Keratinocyte (primary cell): ENCODE results near the gene FAM161B. TPM values are rescaled to one million over a fixed set of nuclear protein-coding genes. Genes with fewer than 3 reads are reported as not detected.
"Not testable (repeated sequence)": the region's sequence is repeated elsewhere in the genome, so short reads cannot be mapped to it uniquely, and the experiment has no call there.

Experiments
- DNase-seq: peaks from one replicate; pipeline ENCODE4 v3.0.0-alpha.2; 2011; ENCODE audit warnings: low read depth, missing footprints, low spot score
- FAIRE-seq: peaks from 2 replicates; lab custom pipeline; 2011; peaks lifted over from hg19 to GRCh38; lab: Jason Lieb, UNC
- H2AFZ ChIP-seq: 2 replicates; pipeline ENCODE4 v1.6.0; 2012; ENCODE audit warnings: low read length, control low read depth, inconsistent platforms; ENCODE audit not compliant: control insufficient read depth
- H3K27ac ChIP-seq: 2 replicates; pipeline ENCODE4 v1.5.1; 2011; ENCODE audit warnings: low read length; ENCODE audit not compliant: control insufficient read depth, insufficient read depth
- H3K27me3 ChIP-seq: 3 replicates; pipeline ENCODE4 v1.6.0; 2011; ENCODE audit warnings: low read length; ENCODE audit not compliant: control insufficient read depth, insufficient read depth; ENCODE audit errors: extremely low read depth
- H3K36me3 ChIP-seq, 2 experiments: 2 replicates in 1 of 2; 3 replicates in 1 of 2; pipeline ENCODE4 v1.5.1; 2011; ENCODE audit warnings: low read length in 2 of 2, mild to moderate bottlenecking in 1 of 2; ENCODE audit not compliant: control insufficient read depth in 2 of 2, insufficient read depth in 2 of 2; ENCODE audit errors: extremely low read depth in 1 of 2
- H3K4me1 ChIP-seq: 3 replicates; pipeline ENCODE4 v1.5.1; 2011; ENCODE audit warnings: low read length; ENCODE audit not compliant: control insufficient read depth, insufficient read depth; ENCODE audit errors: extremely low read depth
- H3K4me2 ChIP-seq: 3 replicates; pipeline ENCODE4 v1.6.0; 2011; ENCODE audit warnings: low read depth, low read length; ENCODE audit not compliant: control insufficient read depth, insufficient read depth; ENCODE audit errors: extremely low read depth
- H3K4me3 ChIP-seq, 3 experiments: fragments of 200-600 bp in 1 of 3; sonication (generic) in 1 of 3; 2 replicates in 2 of 3; 3 replicates in 1 of 3; pipeline ENCODE4 v1.5.1; 2011 to 2016; ENCODE audit warnings: low read length in 3 of 3, mild to moderate bottlenecking in 3 of 3, control low read depth in 2 of 3, inconsistent platforms in 1 of 3, low read depth in 1 of 3, mixed read lengths in 1 of 3, mixed run types in 1 of 3, moderate library complexity in 1 of 3; ENCODE audit not compliant: control insufficient read depth in 2 of 3, insufficient read depth in 2 of 3; ENCODE audit errors: extremely low read depth in 1 of 3
- H3K79me2 ChIP-seq: 2 replicates; pipeline ENCODE4 v1.6.0; 2012; ENCODE audit warnings: low read length; ENCODE audit not compliant: control insufficient read depth, insufficient read depth
- H3K9ac ChIP-seq: 3 replicates; pipeline ENCODE4 v1.6.0; 2011; ENCODE audit warnings: low read length; ENCODE audit not compliant: control insufficient read depth, insufficient read depth; ENCODE audit errors: extremely low read depth
- H3K9me1 ChIP-seq: 3 replicates; pipeline ENCODE4 v1.6.0; 2011; ENCODE audit warnings: low read length; ENCODE audit not compliant: control insufficient read depth, insufficient read depth; ENCODE audit errors: extremely low read depth
- H3K9me3 ChIP-seq: 2 replicates; pipeline ENCODE4 v1.5.1; 2012; ENCODE audit warnings: low read depth, low read length; ENCODE audit not compliant: control insufficient read depth
- H4K20me1 ChIP-seq: 3 replicates; pipeline ENCODE4 v1.6.0; 2011; ENCODE audit warnings: low read length; ENCODE audit not compliant: control insufficient read depth, insufficient read depth; ENCODE audit errors: extremely low read depth
- CTCF ChIP-seq, 3 experiments: IDR thresholded peaks in 1 of 3; conservative IDR thresholded peaks in 1 of 3; optimal IDR thresholded peaks in 1 of 3; 2 replicates in 2 of 3; 3 replicates in 1 of 3; pipeline versions ENCODE3 to v1.5.1; 2011; ENCODE audit warnings: low read length in 3 of 3, mild to moderate bottlenecking in 3 of 3, moderate library complexity in 2 of 3, control low read depth in 1 of 3, inconsistent platforms in 1 of 3; ENCODE audit not compliant: insufficient read depth in 2 of 3; ENCODE audit errors: extremely low read depth in 1 of 3
- EZH2 ChIP-seq: IDR thresholded peaks from one replicate; pipeline ENCODE4 v1.6.1; 2012; ENCODE audit warnings: inconsistent platforms, mild to moderate bottlenecking, low read length, moderate library complexity
- dilution Hi-C: fragments of 300-500 bp; cut with MboI; formaldehyde crosslinking; loops from one replicate; pipeline ENCODE4 v1.7.0; 2020; ENCODE audit warnings: low sequenced_read_pairs; ENCODE audit not compliant: extremely low pct_ligation_motif_present
- polyA plus RNA-seq, 5 experiments: library from polyadenylated mRNA; depleted of rRNA in 3 of 5; stranded (reverse) in 3 of 5; stranded (forward) in 1 of 5; unstranded in 1 of 5; fragments of >200 nt; gene quantifications; 1 replicate in 1 of 5; 2 replicates in 3 of 5; 3 replicates in 1 of 5; pipeline versions ENCODE4 v1.2.1 to v1.2.3, GENCODE V29; 2011 to 2012; ENCODE audit warnings: missing spikeins in 2 of 5, low read depth in 1 of 5, low replicate concordance in 1 of 5

Gene FAM161B
- polyA plus RNA-seq, 1 donor (not counting 4 experiments of a cell fraction or from before 2014, with no cell fraction given), result 1.5 TPM

- H3K27me3 ChIP-seq, result no peaks in the 10 kb centered on the region
- no peak overlapping the region for H3K9ac ChIP-seq
- no peak for FAIRE-seq
- no peaks in the 10 kb centered on the region for H3K4me1 ChIP-seq
- no peaks in the 10 kb centered on the region for H3K9me1 ChIP-seq
- H3K4me3 ChIP-seq, result no peak overlapping the region
- TF ChIP-seq CTCF (optimal IDR thresholded peaks at IDR 0.05 in 1 of 3, IDR thresholded peaks at IDR 0.05 in 1 of 3, conservative IDR thresholded peaks at IDR 0.05 in 1 of 3; ENCODE audit: extremely low read depth in 1 of 3, insufficient read depth in 2 of 3, low read length in 3 of 3) (no peak), EZH2 (no peak)
- DNase-seq, result no peak
- H3K27ac ChIP-seq, result no peak overlapping the region
- dilution Hi-C loops, result no loop called here
- no peaks in the 10 kb centered on the region for H3K9me3 ChIP-seq
- no peak overlapping the region for H2AFZ ChIP-seq
- H4K20me1 ChIP-seq, result no peaks in the 10 kb centered on the region
- H3K79me2 ChIP-seq, result no peaks in the 10 kb centered on the region
- H3K36me3 ChIP-seq, result peaks cover 2 to 5% of the 10 kb centered on the region in 2 experiments
- no peak overlapping the region for H3K4me2 ChIP-seq
These were observed 41.2 kb upstream of the FAM161B start for GRCh38 chr14:73991092-73991491.

- H3K4me2 ChIP-seq, H3K36me3 ChIP-seq, H3K4me3 ChIP-seq, H3K27ac ChIP-seq, H3K9me1 ChIP-seq, H3K9ac ChIP-seq, dilution Hi-C loops, H3K4me1 ChIP-seq, H3K9me3 ChIP-seq, H3K27me3 ChIP-seq, FAIRE-seq, DNase-seq, H2AFZ ChIP-seq, H4K20me1 ChIP-seq, H3K79me2 ChIP-seq: not testable (repeated sequence)
These were observed 38.8 kb upstream of the FAM161B start for GRCh38 chr14:73988656-73989055.

GRCh38 chr14:73988065-73988464, 38.2 kb upstream of the FAM161B start:
- no peak overlapping the region for H3K4me2 ChIP-seq
- FAIRE-seq (no peak), DNase-seq (no peak)
- H3K9me1 ChIP-seq, result no peaks in the 10 kb centered on the region
- no peaks in the 10 kb centered on the region for H3K27me3 ChIP-seq
- no peaks in the 10 kb centered on the region for H3K4me1 ChIP-seq
- no peaks in the 10 kb centered on the region for H4K20me1 ChIP-seq
- TF ChIP-seq CTCF (optimal IDR thresholded peaks at IDR 0.05 in 1 of 3, IDR thresholded peaks at IDR 0.05 in 1 of 3, conservative IDR thresholded peaks at IDR 0.05 in 1 of 3; ENCODE audit: extremely low read depth in 1 of 3, insufficient read depth in 2 of 3, low read length in 3 of 3), result no peak
- TF ChIP-seq EZH2, result no peak
- peaks cover 2 to 5% of the 10 kb centered on the region in 2 experiments for H3K36me3 ChIP-seq
- no peak overlapping the region for H3K9ac ChIP-seq
- dilution Hi-C loops, result no loop called here
- H3K9me3 ChIP-seq, result no peaks in the 10 kb centered on the region
- H3K79me2 ChIP-seq, result no peaks in the 10 kb centered on the region
- no peak overlapping the region for H3K27ac ChIP-seq
- H2AFZ ChIP-seq, result no peak overlapping the region
- no peak overlapping the region for H3K4me3 ChIP-seq
